ENCODE data around the gene CENPN. TPM values are rescaled to one million over a fixed set of nuclear protein-coding genes. Genes with fewer than 3 reads are reported as not detected.

Gene CENPN
- total RNA-seq, 1 experiment from 2014 or later: 76.7 TPM

- H4K20me1 ChIP-seq (ENCODE audit: insufficient read depth): no peaks in the 10 kb centered on the region
- peaks cover 5 to 7% of the 10 kb centered on the region in 2 experiments; a peak in 3 of 4 replicates for H3K4me1 ChIP-seq (ENCODE audit: control insufficient read depth in 1 of 2, insufficient read depth in 2 of 2, low read length in 2 of 2)
- no TSS peak for BruUV-seq (replicated peaks)
- H3K79me2 ChIP-seq (ENCODE audit: insufficient read depth, low read length): peaks cover 41% of the 10 kb centered on the region
- no peaks in the 10 kb centered on the region for H3K9me2 ChIP-seq (ENCODE audit: insufficient read depth)
- TF ChIP-seq YY1 (IDR thresholded peaks at IDR 0.05; ENCODE audit: extremely low read depth, insufficient replicate concordance, low read depth, low read length) (no peak), CEBPB (IDR thresholded peaks at IDR 0.05; ENCODE audit: low read depth) (no peak), EGR1 (IDR thresholded peaks at IDR 0.05; ENCODE audit: low read depth) (no peak), SIN3A (IDR thresholded peaks at IDR 0.05; ENCODE audit: low read depth) (no peak), FOSL1 (IDR thresholded peaks at IDR 0.05; ENCODE audit: low read depth) (no peak), POLR2AphosphoS5 (IDR thresholded peaks at IDR 0.05; ENCODE audit: low read depth, low read length) (no peak), ATF3 (IDR thresholded peaks at IDR 0.05) (no peak), SRF (IDR thresholded peaks at IDR 0.05; ENCODE audit: low read depth) (no peak), CBX3 (IDR thresholded peaks at IDR 0.05; ENCODE audit: low read depth) (no peak), MAX (IDR thresholded peaks at IDR 0.05) (no peak), ZNF274 (IDR thresholded peaks at IDR 0.05; ENCODE audit: low read depth, low read length) (no peak), POLR2A (IDR thresholded peaks at IDR 0.05; ENCODE audit: borderline replicate concordance, extremely low read depth, insufficient read depth, insufficient read length) (no peak), JUND (IDR thresholded peaks at IDR 0.05) (no peak), ZBTB33 (IDR thresholded peaks at IDR 0.05; ENCODE audit: extremely low read depth, insufficient replicate concordance, low read length) (no peak), REST (IDR thresholded peaks at IDR 0.05; ENCODE audit: low read depth) (no peak), RAD21 (IDR thresholded peaks at IDR 0.05; ENCODE audit: low read depth) (no peak)
- intact Hi-C loops (cut with micrococcal nuclease): loop anchor here (1.0 kb wide), 1 partner anchor 100 kb away; no protein-coding TSS in a partner anchor
- no peak overlapping the region for H3K9ac ChIP-seq (ENCODE audit: low read length)
- ChIA-PET POLR2A (no interaction called here), RAD21 (ENCODE audit: low non-redundant PET in 1 of 2, low total read pairs in 2 of 2, uncharacterized antibody in 2 of 2, unreplicated experiment in 2 of 2) (no interaction called here), CTCF (no interaction called here)
- H3K4me2 ChIP-seq (ENCODE audit: low read length): no peak overlapping the region
- DNase-seq (ENCODE audit: low read depth, low spot score) (no peak), ATAC-seq (no peak)
- no peak overlapping the region for H2AFZ ChIP-seq (ENCODE audit: low read depth, low read length, poor library complexity, severe bottlenecking)
- peaks cover 40% of the 10 kb centered on the region in 2 experiments; a peak in 3 of 4 replicates for H3K36me3 ChIP-seq (ENCODE audit: control insufficient read depth in 1 of 2, insufficient read depth in 2 of 2, low read length in 2 of 2)
- no peak overlapping the region for H3K4me3 ChIP-seq (replicated peaks in 1 of 2; ENCODE audit: low read depth in 1 of 2, low read length in 2 of 2)
- H3K27ac ChIP-seq (ENCODE audit: low read depth, low read length): no peak overlapping the region
- no peaks in the 10 kb centered on the region for H3K9me3 ChIP-seq (ENCODE audit: control insufficient read depth in 1 of 2, insufficient read depth in 1 of 2, low read depth in 1 of 2, low read length in 2 of 2)
- H3K27me3 ChIP-seq (ENCODE audit: insufficient read depth, low read length): no peaks in the 10 kb centered on the region
Measured at GRCh38 chr16:81041696-81042095, 34.7 kb downstream of the CENPN start.
